Measurements from ENCODE around the gene METTL6.

DNA sequence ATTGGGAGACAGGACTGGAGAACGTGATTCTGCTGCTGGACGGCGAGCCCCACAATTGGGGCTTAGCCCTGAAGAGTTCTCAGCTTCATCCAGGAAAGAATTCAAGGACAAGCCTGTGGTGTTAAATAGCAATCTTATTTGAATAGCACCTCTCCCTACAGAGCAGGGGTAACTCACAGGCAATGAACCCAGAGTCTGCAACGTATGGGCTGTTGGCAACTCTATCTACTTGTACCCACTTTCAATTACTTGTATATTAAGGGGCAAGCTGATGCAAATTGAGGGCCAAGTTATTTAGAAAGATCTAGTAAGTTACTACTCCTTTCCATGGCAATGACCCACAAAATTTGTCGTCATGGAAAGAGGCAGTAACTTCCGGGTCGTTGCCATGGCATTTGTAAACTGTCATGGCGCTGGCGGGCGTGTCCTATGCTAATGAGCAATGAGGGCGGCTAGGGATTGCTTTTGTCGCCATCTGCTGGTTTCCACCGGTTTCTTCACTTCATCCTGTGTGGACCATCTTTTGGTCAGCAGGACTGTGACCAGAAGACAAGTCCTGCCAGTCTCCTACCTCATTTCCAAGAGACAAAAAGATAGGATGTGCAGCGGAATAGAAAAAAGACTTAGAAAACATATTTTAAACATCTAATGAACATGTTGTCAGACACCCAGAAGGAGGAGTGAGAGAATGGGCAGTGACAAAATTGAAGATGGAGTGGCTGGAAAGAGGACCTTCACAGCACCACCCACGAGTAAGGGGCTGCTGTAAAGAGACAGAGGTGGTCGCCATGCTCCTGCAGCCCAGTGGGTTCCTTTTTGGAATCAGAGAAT lies 49.2 kb downstream of the METTL6 start:
- TF ChIP-seq, protein P1, sequence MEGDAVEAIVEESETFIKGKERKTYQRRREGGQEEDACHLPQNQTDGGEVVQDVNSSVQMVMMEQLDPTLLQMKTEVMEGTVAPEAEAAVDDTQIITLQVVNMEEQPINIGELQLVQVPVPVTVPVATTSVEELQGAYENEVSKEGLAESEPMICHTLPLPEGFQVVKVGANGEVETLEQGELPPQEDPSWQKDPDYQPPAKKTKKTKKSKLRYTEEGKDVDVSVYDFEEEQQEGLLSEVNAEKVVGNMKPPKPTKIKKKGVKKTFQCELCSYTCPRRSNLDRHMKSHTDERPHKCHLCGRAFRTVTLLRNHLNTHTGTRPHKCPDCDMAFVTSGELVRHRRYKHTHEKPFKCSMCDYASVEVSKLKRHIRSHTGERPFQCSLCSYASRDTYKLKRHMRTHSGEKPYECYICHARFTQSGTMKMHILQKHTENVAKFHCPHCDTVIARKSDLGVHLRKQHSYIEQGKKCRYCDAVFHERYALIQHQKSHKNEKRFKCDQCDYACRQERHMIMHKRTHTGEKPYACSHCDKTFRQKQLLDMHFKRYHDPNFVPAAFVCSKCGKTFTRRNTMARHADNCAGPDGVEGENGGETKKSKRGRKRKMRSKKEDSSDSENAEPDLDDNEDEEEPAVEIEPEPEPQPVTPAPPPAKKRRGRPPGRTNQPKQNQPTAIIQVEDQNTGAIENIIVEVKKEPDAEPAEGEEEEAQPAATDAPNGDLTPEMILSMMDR (IDR thresholded peaks at IDR 0.05), result peak; percentile 61 to 87 (median 70)
- TF ChIP-seq EP300 (IDR thresholded peaks at IDR 0.05) (peak in 3 of 4 donors; percentile 34 to 76 (median 70)), POLR2A (IDR thresholded peaks at IDR 0.05) (no peak)
